Activated CD4-positive, alpha-beta T cell treated with anti-CD3 and anti-CD28 coated beads for 1 hour (primary cell): ENCODE data around the gene LIMS3.
"Not testable (repeated sequence)": the region's sequence is repeated elsewhere in the genome, so short reads cannot be mapped to it uniquely, and the experiment has no call there.

Experiments used
- DNase-seq: peaks from one replicate; pipeline ENCODE4 v3.0.0-alpha.2; 2020

The LIMS3 gene

DNA sequence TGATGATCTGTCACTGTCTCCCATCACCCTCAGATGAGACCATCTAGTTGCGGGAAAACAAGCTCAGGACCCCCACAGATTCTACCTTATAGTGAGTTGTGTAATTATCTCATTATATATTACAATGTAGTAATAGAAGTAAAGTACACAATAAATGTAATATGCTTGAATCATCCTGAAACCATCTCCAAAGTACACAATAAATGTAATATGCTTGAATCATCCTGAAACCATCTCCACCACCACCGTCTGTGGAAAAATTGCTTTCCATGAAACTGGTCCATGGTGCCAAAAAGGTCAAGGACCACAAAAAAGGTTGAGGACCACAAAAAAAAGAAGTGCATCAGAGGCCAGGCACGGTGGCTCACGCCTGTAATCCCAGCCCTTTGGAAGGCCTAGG lies 29.3 kb downstream of the LIMS3 start:
- not testable (repeated sequence) for DNase-seq

DNA sequence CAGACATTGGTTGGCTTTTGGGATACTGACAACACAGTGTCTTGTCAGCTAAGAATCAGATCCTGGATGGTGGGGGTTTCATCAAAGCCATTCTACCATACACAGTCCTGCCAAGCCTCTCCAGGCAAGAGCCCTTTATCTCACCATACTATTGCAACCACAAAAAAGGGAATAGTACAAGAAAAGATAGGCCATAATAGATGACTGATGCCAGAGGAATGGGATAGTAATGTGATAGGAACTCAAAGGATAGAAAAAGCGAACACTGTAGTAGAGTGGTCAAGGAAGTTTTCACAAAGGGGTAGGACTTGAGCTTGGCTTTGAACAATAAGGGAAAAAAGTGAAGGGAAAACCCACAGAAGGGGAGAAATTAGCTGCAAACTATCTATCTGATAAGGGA lies 30.7 kb downstream of the LIMS3 start:
- not testable (repeated sequence) for DNase-seq

DNA sequence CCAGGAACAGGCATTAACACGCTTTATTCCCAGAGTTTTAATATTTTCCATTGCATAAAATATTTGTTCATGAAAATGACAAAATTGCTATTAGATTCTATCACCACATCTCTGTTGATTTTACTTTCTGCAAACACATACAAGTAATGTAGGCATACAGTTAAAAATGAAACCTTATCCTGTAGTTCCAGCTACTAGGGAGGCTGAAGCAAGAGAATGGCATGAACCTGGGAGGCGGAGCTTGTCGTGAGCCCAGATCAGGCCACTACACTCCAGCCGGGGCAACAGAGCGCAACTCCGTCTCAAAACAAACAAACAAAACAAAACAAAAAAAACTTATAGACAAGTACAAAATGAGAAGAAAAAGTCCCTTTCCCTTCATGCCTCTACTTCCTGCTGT lies 38.0 kb downstream of the LIMS3 start:
- DNase-seq = not testable (repeated sequence)

DNA sequence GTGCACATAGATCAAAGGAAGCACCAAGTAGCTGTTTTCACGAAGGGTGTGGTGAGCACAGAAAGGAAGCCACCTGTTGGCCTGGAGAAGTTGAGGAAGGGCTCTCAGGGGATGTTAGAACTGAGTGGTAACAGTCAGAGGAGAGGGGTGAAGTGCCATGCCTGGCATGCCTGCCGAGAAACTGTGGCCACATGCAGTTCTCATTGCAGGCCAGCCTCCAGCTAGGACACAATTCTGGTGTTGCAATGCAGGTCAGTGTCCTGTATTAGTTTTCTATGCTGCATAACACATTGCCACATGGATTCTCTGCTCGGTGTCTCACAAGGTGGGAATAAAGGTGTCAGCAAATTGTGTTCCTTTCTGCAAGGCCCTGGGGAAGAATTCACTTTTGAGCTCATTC lies 46.9 kb downstream of the LIMS3 start:
- not testable (repeated sequence) for DNase-seq

DNA sequence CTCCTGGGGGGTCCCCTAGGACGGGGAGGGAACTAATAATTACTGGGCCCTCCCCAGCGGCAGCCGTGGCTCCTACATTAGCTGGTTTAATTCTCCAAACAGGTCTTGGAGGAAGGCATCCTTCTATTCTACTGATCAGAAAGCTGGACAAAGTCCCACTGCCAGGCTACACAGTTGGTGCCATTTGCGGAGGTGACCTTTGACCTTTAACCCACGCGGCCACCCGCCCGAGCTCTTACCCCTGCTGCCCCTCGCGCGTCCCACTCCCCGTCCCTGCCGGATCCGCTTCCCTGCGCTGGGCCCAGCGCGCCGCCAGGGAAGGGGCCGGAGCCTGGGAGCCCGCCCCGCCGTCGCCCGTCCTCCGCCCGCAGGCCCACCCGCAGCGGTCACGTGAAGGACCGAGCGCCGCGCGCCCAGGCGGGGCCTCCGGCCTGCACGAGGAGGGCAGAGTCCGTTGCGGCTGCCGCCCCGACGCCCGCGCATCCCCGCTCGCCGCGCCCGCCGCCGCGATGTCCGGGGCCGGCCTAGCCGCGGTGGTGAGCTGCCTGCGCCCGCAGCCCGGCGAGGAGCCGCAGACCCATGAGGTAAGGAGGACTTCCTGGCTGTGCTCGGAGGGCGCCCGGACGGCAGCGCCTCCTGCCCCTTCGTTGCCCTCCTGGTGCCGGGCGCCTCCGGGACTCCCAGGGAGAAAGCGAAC lies 48.9 kb downstream of the LIMS3 start:
- not testable (repeated sequence) for DNase-seq

DNA sequence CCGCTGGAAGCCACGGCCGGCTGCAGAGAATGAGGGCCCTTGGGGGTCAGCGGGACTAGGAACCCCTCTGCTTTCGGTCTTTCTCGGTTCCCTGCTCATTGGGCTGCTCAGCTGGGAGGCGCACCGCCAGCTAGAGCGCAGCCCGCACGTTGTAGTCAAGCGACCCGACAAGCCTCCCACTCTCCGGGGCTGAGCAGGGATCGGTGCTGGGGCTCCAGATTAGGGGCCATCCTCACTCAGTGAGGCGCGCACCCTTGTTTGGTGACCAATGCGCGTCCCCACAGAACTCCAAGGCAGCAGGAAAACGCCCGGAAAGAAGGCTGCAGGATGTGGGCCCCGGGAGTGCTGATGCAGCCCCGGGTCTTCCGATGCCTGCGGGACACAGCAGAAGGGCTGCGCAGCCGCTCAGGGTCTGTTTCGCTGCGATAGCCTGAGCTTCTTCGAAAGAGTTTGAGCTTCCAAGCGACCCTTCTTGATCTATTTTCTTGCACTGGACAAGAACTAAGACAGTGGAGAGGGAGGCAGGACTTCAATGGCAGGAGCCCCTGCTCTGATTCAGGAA lies 49.6 kb downstream of the LIMS3 start:
- not testable (repeated sequence) for DNase-seq

DNA sequence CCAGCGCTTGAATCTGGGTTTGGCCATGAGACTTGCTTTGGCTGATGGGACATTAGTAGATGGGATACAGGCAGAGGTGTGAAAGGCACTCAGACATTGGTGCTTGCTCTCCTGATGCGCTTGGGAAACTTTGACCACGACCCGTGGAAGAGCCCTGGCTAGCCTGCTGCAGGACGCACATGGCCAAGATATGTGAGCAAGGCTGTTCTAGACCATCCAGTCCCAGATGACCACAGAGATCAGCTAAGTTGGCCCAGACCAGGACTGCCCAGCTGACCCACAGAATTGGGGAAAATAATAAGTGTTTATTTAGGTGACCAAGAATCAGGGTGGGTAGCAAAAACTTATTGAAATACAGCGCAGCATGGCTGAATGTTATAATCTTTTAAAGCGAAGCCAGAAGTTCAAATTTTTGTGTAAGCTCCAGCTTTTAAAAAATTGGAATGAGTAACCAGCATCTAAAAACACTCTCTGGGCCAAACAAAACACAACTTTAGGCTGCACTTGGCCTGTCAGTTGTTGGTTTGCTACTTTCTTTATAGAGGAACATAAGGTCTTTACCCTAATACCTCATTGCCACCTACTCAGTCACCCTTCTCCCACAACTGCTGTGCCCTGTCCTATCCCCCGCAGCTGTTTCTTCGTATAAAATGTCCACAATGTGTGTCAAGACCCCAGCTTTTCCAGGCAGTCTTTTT lies 51.8 kb downstream of the LIMS3 start:
- DNase-seq = not testable (repeated sequence)

DNA sequence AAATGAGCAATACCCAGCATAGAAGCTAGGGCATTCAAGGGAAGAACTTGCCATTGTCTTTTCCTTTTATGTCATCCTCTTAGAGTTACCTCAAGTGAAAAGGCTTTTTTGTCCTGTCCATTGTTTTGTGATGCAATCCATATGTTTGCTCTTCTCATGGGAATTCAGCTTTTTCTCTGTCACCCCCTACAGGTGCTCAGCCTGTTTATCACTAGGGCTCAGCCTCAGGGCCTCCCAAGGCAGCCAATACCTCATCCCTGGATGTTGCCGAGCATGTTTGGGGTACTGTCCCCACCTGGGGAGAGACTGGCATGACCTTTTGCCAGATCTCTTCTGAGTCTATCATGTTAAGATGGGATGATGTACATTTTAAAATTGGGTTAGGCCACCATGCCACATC lies 65.5 kb downstream of the LIMS3 start:
- not testable (repeated sequence) for DNase-seq

DNA sequence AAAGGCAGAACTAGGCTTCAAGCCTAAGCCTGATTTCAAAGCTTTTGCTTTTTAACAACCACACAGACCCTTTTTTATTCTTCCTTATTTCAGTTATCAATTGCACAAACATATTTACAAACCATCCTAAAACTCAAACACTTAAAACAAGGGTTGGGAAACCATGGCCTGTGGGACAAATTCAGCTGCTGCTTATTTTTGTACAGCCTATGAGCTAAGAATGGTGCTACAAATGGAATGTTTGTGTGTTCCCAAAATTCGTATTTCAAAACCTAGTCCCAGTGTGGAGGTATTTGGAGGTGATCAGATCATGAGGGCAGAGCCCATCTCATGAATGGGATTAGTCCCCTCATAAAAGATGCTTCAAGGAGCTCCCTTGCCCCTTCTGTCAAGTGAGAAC lies 67.0 kb downstream of the LIMS3 start:
- not testable (repeated sequence) for DNase-seq

DNA sequence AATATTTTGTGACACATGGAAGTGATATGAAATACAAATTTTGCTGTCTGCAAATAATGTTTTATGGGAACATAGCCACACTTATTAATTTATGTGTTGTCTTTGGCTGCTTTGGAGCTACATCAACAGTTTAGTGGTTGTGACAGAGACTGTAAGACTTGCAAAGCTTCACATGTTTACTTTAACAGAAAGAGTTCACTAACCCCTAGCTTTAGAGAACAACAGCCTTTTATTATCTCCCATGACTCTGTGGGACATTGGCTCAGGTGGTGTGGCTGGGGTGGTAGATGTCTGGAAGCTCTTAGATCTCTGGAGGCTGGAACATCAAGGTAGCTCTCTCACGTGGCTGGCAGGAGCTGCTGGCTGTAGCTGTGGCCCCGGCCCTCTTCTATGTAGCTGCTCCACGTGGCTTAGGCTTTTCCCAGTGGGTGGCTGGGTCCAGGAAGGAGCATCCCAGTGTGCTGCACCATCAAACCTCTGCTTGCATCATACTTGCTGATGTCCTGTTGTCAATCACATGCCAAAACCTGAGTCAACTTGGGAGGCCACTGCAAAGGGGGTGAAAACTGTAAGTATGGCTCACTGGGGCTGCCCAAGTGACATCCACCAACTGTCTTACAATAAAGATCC lies 67.7 kb downstream of the LIMS3 start:
- not testable (repeated sequence) for DNase-seq

DNA sequence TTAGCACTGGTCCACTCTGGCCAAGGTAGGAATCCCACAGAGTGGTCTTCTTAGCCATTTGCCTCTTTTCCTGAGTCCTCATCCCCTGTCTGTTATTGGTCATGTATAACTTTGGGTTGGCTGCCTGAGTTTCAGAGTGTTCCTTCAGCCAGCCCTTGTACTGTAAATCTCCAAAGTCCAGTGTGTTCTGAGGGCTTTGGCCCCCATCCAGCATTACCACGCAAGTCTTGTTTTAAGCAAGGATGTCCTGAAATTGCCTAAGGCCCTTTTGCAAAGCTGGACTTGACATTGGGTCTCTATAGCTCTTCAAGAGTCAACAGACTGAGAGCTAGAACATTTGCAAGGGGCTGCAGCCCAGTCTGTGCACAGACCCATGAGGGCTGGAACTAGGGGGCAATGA lies 68.4 kb downstream of the LIMS3 start:
- DNase-seq = not testable (repeated sequence)

DNA sequence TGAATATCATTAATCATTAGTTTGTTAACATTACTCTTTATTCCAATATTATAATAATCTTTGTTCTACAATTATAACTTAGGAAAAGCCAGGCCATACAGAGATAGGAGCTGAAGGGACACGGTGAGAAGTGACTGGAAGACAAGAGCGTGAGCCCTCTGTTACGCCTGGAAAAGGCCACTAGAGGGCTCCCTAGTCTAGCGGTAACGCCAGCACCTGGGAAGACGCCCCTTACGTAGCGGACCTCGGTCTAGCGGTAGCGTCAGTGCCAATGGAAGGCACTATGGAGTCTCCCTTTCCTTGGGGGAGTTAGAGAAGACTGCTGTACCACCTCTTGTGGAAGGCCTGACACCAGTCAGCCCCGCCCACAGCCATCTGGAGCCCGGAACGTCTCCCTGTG lies 71.4 kb downstream of the LIMS3 start:
- not testable (repeated sequence) for DNase-seq

DNA sequence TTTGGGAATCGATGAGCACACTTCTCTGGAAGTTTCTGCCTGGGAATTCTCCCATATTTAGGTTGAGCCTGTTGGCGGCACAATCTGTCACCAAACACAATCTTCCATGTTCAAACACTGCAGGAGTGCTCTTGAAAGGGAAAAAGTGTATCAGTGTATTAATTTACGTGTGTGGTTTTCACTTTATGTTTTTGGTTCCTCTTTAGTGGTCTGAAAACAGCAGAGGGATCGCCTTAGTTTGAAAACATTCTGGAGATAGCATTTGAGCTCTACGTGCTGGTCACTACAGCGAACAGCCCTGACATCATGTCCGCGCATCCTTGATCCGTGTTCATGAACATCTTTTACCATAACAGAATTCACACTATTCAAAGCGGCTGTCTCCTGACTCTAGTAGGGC lies 73.2 kb downstream of the LIMS3 start:
- DNase-seq = not testable (repeated sequence)
